ENCODE measurements around the gene IFNGR1. TPM values are rescaled to one million over a fixed set of nuclear protein-coding genes. Genes with fewer than 3 reads are reported as not detected.
"Not testable (repeated sequence)": the region's sequence is repeated elsewhere in the genome, so short reads cannot be mapped to it uniquely, and the experiment has no call there.

Gene IFNGR1
- total RNA-seq, 2 donors from 2014 or later, result 58.2 to 131 TPM

GRCh38 chr6:137256350-137257103, 37.3 kb upstream of the IFNGR1 start:
- Histone ChIP-seq H3K36me3 (no peaks in the 10 kb centered on the region), H3K9ac (ENCODE audit: low read depth in 2 of 2, low read length in 2 of 2) (no peak overlapping the region), H3K27ac (peak overlapping the region; percentile 37), H3K4me3 (no peak overlapping the region), H3K27me3 (no peaks in the 10 kb centered on the region), H3K9me3 (no peaks in the 10 kb centered on the region), H3K4me1 (no peaks in the 10 kb centered on the region)
- intact Hi-C loops (cut with DNase I), result no loop called here
- no peak for DNase-seq
- no peak for TF ChIP-seq CTCF (IDR thresholded peaks at IDR 0.05)

GRCh38 chr6:137254966-137255365, 35.8 kb upstream of the IFNGR1 start:
- intact Hi-C loops (cut with DNase I), result no loop called here
- TF ChIP-seq CTCF (IDR thresholded peaks at IDR 0.05), result no peak

GRCh38 chr6:137254430-137254829, 35.2 kb upstream of the IFNGR1 start:
- H3K27ac ChIP-seq; H3K9ac ChIP-seq (ENCODE audit: low read depth in 2 of 2, low read length in 2 of 2); H3K9me3 ChIP-seq; intact Hi-C loops (cut with DNase I); DNase-seq; H3K36me3 ChIP-seq; H3K4me1 ChIP-seq; H3K27me3 ChIP-seq; H3K4me3 ChIP-seq: not testable (repeated sequence)

More at GRCh38 chr6:137254966-137255365, 35.8 kb upstream of the IFNGR1 start:
- Histone ChIP-seq H3K9me3 (no peaks in the 10 kb centered on the region), H3K36me3 (no peaks in the 10 kb centered on the region), H3K9ac (ENCODE audit: low read depth in 2 of 2, low read length in 2 of 2) (no peak overlapping the region), H3K4me3 (no peak overlapping the region), H3K27me3 (no peaks in the 10 kb centered on the region), H3K4me1 (no peaks in the 10 kb centered on the region), H3K27ac (no peak overlapping the region)
- DNase-seq, result no peak

GRCh38 chr6:137248702-137249101, 29.5 kb upstream of the IFNGR1 start:
- H3K9me3 ChIP-seq, result no peaks in the 10 kb centered on the region
- H3K27me3 ChIP-seq, result no peaks in the 10 kb centered on the region
- no peaks in the 10 kb centered on the region for H3K36me3 ChIP-seq
- intact Hi-C loops (cut with DNase I), result no loop called here
- H3K4me3 ChIP-seq, result no peak overlapping the region
- no peak for DNase-seq
- H3K9ac ChIP-seq (ENCODE audit: low read depth in 2 of 2, low read length in 2 of 2), result no peak overlapping the region
- H3K4me1 ChIP-seq, result peaks cover 2% of the 10 kb centered on the region
- no peak for TF ChIP-seq CTCF (IDR thresholded peaks at IDR 0.05)
- H3K27ac ChIP-seq, result no peak overlapping the region

GRCh38 chr6:137247724-137248123, 28.5 kb upstream of the IFNGR1 start:
- H3K4me1 ChIP-seq, result peaks cover 2% of the 10 kb centered on the region
- H3K9me3 ChIP-seq, result no peaks in the 10 kb centered on the region
- no peaks in the 10 kb centered on the region for H3K36me3 ChIP-seq
- peak; percentile 41 for DNase-seq
- H3K27ac ChIP-seq, result peak overlapping the region; percentile 41
- intact Hi-C loops (cut with DNase I), result no loop called here
- no peak overlapping the region for H3K9ac ChIP-seq (ENCODE audit: low read depth in 2 of 2, low read length in 2 of 2)
- no peaks in the 10 kb centered on the region for H3K27me3 ChIP-seq
- TF ChIP-seq CTCF (IDR thresholded peaks at IDR 0.05), result no peak
- no peak overlapping the region for H3K4me3 ChIP-seq

- Histone ChIP-seq H3K27me3 (no peaks in the 10 kb centered on the region), H3K4me3 (no peak overlapping the region), H3K36me3 (no peaks in the 10 kb centered on the region), H3K4me1 (peaks cover 2% of the 10 kb centered on the region), H3K9ac (ENCODE audit: low read depth in 2 of 2, low read length in 2 of 2) (no peak overlapping the region), H3K9me3 (no peaks in the 10 kb centered on the region), H3K27ac (no peak overlapping the region)
- no peak for DNase-seq
- TF ChIP-seq CTCF (IDR thresholded peaks at IDR 0.05), result no peak
- intact Hi-C loops (cut with DNase I), result no loop called here
Observed at GRCh38 chr6:137246791-137247202, 27.6 kb upstream of the IFNGR1 start.
